HCT116 (cell line): Measurements from ENCODE around the gene SRSF2. TPM values are rescaled to one million over a fixed set of nuclear protein-coding genes. Genes with fewer than 3 reads are reported as not detected.

Source experiments
- CBX3 ChIP-seq: IDR thresholded peaks from 2 replicates; pipeline ENCODE4 v1.6.1; 2012; ENCODE audit warnings: low read depth
- ELF1 ChIP-seq: IDR thresholded peaks from 2 replicates; pipeline ENCODE4 v1.6.1; 2012; ENCODE audit warnings: low read depth, borderline replicate concordance
- EZH2phosphoT487 ChIP-seq: fragments of 200-600 bp; IDR thresholded peaks from 2 replicates; pipeline ENCODE4 v1.6.1; 2018; ENCODE audit warnings: antibody characterized with exemption, borderline replicate concordance
- FOSL1 ChIP-seq: IDR thresholded peaks from 2 replicates; pipeline ENCODE4 v1.6.1; 2012; ENCODE audit warnings: low read depth
- RAD21 ChIP-seq: IDR thresholded peaks from 2 replicates; pipeline ENCODE4 v1.6.1; 2012; ENCODE audit warnings: low read depth, mild to moderate bottlenecking
- SP1 ChIP-seq: IDR thresholded peaks from 2 replicates; pipeline ENCODE4 v1.6.1; 2012; ENCODE audit warnings: low read depth
- SRF ChIP-seq: IDR thresholded peaks from 2 replicates; pipeline ENCODE4 v1.6.1; 2012; ENCODE audit warnings: low read depth
- TCF7L2 ChIP-seq: IDR thresholded peaks from 2 replicates; pipeline ENCODE4 v1.7.0; 2011; ENCODE audit warnings: borderline replicate concordance, inconsistent platforms; ENCODE audit not compliant: insufficient read depth, insufficient read length; ENCODE audit errors: extremely low read depth
- YY1 ChIP-seq: IDR thresholded peaks from 2 replicates; pipeline ENCODE4 v1.6.1; 2011; ENCODE audit warnings: low read length, low read depth, moderate library complexity, mild to moderate bottlenecking; ENCODE audit not compliant: insufficient replicate concordance; ENCODE audit errors: extremely low read depth
- ZFX ChIP-seq: fragments of 450-650 bp; IDR thresholded peaks from 2 replicates; pipeline ENCODE4 v1.6.1; 2017
- ZNF274 ChIP-seq: fragments of 200-500 bp; sonication (Bioruptor generic); IDR thresholded peaks from 2 replicates; pipeline ENCODE4 v1.6.1; 2014; ENCODE audit warnings: mild to moderate bottlenecking, low read depth, low read length, inconsistent platforms
- total RNA-seq: library from RNA; stranded (reverse); gene quantifications from one replicate; pipeline ENCODE4 v1.2.1, GENCODE V29; 2021; ENCODE audit not compliant: unreplicated experiment
- TF ChIP-seq, protein P1 (sequence below): IDR thresholded peaks from 2 replicates; pipeline ENCODE4 v1.6.1; 2011; ENCODE audit warnings: mild to moderate bottlenecking, low read length, moderate library complexity; ENCODE audit not compliant: insufficient replicate concordance; ENCODE audit errors: extremely low read depth

Gene SRSF2
- total RNA-seq, 1 experiment from 2014 or later, result 422 TPM

DNA sequence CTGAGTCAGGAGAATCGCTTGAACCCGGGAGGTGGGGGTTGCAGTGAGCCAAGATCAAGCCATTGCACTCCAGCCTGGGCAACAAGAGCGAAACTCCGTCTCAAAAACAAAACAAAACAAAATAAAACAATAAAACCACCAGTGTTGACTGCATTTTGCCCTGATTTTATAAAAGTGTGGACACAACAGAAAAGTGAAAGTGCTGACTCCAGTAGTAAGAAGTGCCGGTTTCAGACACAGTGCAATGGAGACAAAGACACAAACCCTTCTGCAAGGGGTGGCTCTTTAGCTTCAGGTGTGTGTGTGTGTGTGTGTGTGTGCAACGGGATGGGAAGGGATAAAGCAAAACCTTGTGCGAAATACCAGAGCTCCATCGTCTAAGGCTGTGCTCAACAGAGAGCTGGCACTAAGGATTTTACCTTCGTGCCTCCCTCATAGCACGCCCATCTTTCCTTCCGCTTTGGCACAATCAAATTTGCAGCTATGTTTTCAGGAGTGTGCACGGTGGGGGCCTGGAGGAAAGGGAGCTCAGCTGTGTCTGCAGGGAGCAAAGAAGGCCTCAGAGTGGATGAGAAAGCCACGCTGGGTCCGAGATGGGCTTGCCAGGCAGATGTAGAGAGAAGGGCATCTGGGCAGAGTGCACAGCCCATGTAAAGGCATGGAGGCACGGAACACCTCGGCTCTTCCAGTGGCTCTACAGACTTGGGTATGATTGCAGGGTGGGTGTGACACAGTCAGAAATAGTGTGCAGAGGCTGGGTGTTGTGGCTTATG is 41.9 kb downstream of the SRSF2 start (continued):
- TF ChIP-seq YY1, result no peak
- TF ChIP-seq ELF1, result no peak
- TF ChIP-seq, protein P1, sequence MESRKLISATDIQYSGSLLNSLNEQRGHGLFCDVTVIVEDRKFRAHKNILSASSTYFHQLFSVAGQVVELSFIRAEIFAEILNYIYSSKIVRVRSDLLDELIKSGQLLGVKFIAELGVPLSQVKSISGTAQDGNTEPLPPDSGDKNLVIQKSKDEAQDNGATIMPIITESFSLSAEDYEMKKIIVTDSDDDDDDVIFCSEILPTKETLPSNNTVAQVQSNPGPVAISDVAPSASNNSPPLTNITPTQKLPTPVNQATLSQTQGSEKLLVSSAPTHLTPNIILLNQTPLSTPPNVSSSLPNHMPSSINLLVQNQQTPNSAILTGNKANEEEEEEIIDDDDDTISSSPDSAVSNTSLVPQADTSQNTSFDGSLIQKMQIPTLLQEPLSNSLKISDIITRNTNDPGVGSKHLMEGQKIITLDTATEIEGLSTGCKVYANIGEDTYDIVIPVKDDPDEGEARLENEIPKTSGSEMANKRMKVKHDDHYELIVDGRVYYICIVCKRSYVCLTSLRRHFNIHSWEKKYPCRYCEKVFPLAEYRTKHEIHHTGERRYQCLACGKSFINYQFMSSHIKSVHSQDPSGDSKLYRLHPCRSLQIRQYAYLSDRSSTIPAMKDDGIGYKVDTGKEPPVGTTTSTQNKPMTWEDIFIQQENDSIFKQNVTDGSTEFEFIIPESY, result no peak
- TF ChIP-seq RAD21, result no peak
- no peak for TF ChIP-seq FOSL1
- no peak for TF ChIP-seq EZH2phosphoT487
- TF ChIP-seq ZFX, result no peak
- TF ChIP-seq TCF7L2, result no peak
- no peak for TF ChIP-seq SP1
- TF ChIP-seq ZNF274, result no peak
- TF ChIP-seq SRF, result no peak
- TF ChIP-seq CBX3, result no peak
